B cell (primary cell): ENCODE data around the gene FAM107B. TPM values are rescaled to one million over a fixed set of nuclear protein-coding genes. Genes with fewer than 3 reads are reported as not detected.

Source experiments
- ATAC-seq: fragments of 200-7000 bp; cut with Tn5 transposase; one replicate; pipeline ENCODE4 v1.10.0; 2021; ENCODE audit warnings: low read depth, mild to moderate bottlenecking, moderate number of reproducible peaks, moderate library complexity
- CTCF ChIA-PET: fragments of 350-600 bp; sonication (Branson Sonifier 250); formaldehyde crosslinking; loops from one replicate; lab custom pipeline; 2021; ENCODE audit warnings: antibody characterized with exemption, inconsistent platforms; lab: Charles Lee
- POLR2A ChIA-PET: fragments of 350-600 bp; sonication (Branson Sonifier 250); formaldehyde crosslinking; loops from one replicate; lab custom pipeline; 2021; ENCODE audit warnings: antibody characterized with exemption; lab: Charles Lee
- DNase-seq: peaks from one replicate; pipeline ENCODE4 v3.0.0; 2013
- H2AFZ ChIP-seq: 2 replicates; pipeline ENCODE4 v1.6.1; 2012; ENCODE audit warnings: mild to moderate bottlenecking, low read depth, low read length; ENCODE audit not compliant: insufficient read depth, poor library complexity, severe bottlenecking
- H3K27ac ChIP-seq, 2 donors: 1 replicate in 1 of 2; 2 replicates in 1 of 2; pipeline ENCODE4 v1.5.1; 2012 to 2013; ENCODE audit warnings: low read length in 2 of 2, mild to moderate bottlenecking in 2 of 2, moderate library complexity in 1 of 2
- H3K27me3 ChIP-seq, 4 experiments: fragments of 200-600 bp in 1 of 4; sonication (generic) in 1 of 4; replicated peaks in 1 of 4; 1 replicate in 2 of 4; 2 replicates in 2 of 4; pipeline versions ENCODE4 v1.6.1 to v1.7.0; 2013 to 2016; ENCODE audit warnings: low read length in 3 of 4, mild to moderate bottlenecking in 2 of 4, mixed read lengths in 1 of 4, moderate library complexity in 1 of 4; ENCODE audit not compliant: insufficient read depth in 4 of 4, control insufficient read depth in 3 of 4; ENCODE audit errors: control extremely low read depth in 1 of 4
- H3K36me3 ChIP-seq, 2 experiments: replicated peaks in 1 of 2; 1 replicate in 1 of 2; 2 replicates in 1 of 2; pipeline versions ENCODE4 v1.6.1 to v1.7.1; 2013; ENCODE audit warnings: low read length in 1 of 2; ENCODE audit not compliant: insufficient read depth in 2 of 2, control insufficient read depth in 1 of 2; ENCODE audit errors: control extremely low read depth in 1 of 2, extremely low read depth in 1 of 2
- H3K4me1 ChIP-seq, 2 donors: fragments of 200-600 bp in 1 of 2; sonication (generic) in 1 of 2; 1 replicate in 1 of 2; 2 replicates in 1 of 2; pipeline versions ENCODE4 v1.5.1 to v1.6.1; 2013 to 2017; ENCODE audit warnings: low read length in 2 of 2; ENCODE audit not compliant: control insufficient read depth in 2 of 2, insufficient read depth in 2 of 2
- H3K4me2 ChIP-seq: replicated peaks from 2 replicates; pipeline ENCODE3; 2012; ENCODE audit warnings: mild to moderate bottlenecking, low read depth, low read length; ENCODE audit not compliant: poor library complexity, severe bottlenecking
- H3K4me3 ChIP-seq, 5 experiments: fragments of 200-600 bp in 1 of 5; sonication (generic) in 1 of 5; 1 replicate in 3 of 5; 2 replicates in 2 of 5; pipeline versions ENCODE4 v1.5.1 to v1.7.0; 2011 to 2016; ENCODE audit warnings: low read length in 4 of 5, mild to moderate bottlenecking in 4 of 5, low read depth in 2 of 5, control low read depth in 1 of 5, moderate library complexity in 1 of 5; ENCODE audit not compliant: insufficient read depth in 1 of 5; ENCODE audit errors: control extremely low read depth in 1 of 5, extremely low read depth in 1 of 5
- H3K79me2 ChIP-seq: fragments of 200-600 bp; sonication (generic); one replicate; pipeline ENCODE4 v1.6.0; 2016; ENCODE audit warnings: low read length; ENCODE audit not compliant: control insufficient read depth, insufficient read depth
- H3K9ac ChIP-seq: fragments of 200-600 bp; sonication (generic); 2 replicates; pipeline ENCODE4 v1.6.1; 2017; ENCODE audit warnings: mild to moderate bottlenecking, low read length, moderate library complexity
- H3K9me3 ChIP-seq, 3 donors: one replicate each; pipeline versions ENCODE4 v1.6.1 to v1.7.1; 2013; ENCODE audit warnings: low read length in 2 of 3; ENCODE audit not compliant: control insufficient read depth in 2 of 3, insufficient read depth in 1 of 3; ENCODE audit errors: control extremely low read depth in 1 of 3
- H4K20me1 ChIP-seq: 2 replicates; pipeline ENCODE4 v1.6.0; 2012; ENCODE audit warnings: mild to moderate bottlenecking, low read length; ENCODE audit not compliant: insufficient read depth, control insufficient read depth, poor library complexity, severe bottlenecking
- H3K27ac Mint-ChIP-seq: one replicate; pipeline ENCODE4 v1.8.0; 2021; ENCODE audit warnings: mixed read lengths
- H3K27me3 Mint-ChIP-seq: one replicate; pipeline ENCODE4 v1.8.0; 2021; ENCODE audit warnings: mixed read lengths
- H3K4me1 Mint-ChIP-seq: one replicate; pipeline ENCODE4 v1.8.0; 2021; ENCODE audit warnings: mixed read lengths
- H3K4me3 Mint-ChIP-seq: one replicate; pipeline ENCODE4 v1.8.0; 2021; ENCODE audit warnings: mixed read lengths
- H3K9me3 Mint-ChIP-seq: one replicate; pipeline ENCODE4 v1.8.0; 2022; ENCODE audit warnings: mixed read lengths; ENCODE audit not compliant: insufficient read depth
- EZH2 ChIP-seq: IDR thresholded peaks from 2 replicates; pipeline ENCODE4 v1.6.1; 2012; ENCODE audit warnings: borderline replicate concordance, low read depth, mild to moderate bottlenecking, moderate library complexity, low read length; ENCODE audit not compliant: insufficient read depth, poor library complexity, severe bottlenecking
- WGBS: methylation state at CpG from one replicate; pipeline ENCODE4 v1.1.5; 2013; ENCODE audit warnings: missing lambda C conversion rate; ENCODE audit not compliant: insufficient coverage; 5-methylcytosine and 5-hydroxymethylcytosine counted together
- intact Hi-C: fragments of 100-400 bp; cut with micrococcal nuclease; formaldehyde crosslinking; loops from one replicate; pipeline ENCODE4 v1.10.0; 2022
- polyA plus RNA-seq: library from polyadenylated mRNA; depleted of rRNA; stranded (reverse); fragments of >200 nt; gene quantifications from 2 replicates; pipeline ENCODE4 v1.2.3, GENCODE V29; 2012
- total RNA-seq, 2 donors: library from RNA; stranded (reverse); fragments of 120-200 nt in 1 of 2; gene quantifications; 1 replicate in 1 of 2; 2 replicates in 1 of 2; pipeline versions ENCODE4 v1.2.3 to v1.2.4, GENCODE V29; 2013 to 2022
- TF ChIP-seq, protein P1 (sequence below): fragments of 200-600 bp; IDR thresholded peaks from one replicate; pipeline ENCODE4 v1.8.0; 2022; ENCODE audit warnings: antibody characterized with exemption, mild to moderate bottlenecking

The FAM107B gene
- total and polyA plus RNA-seq, 2 donors (not counting 1 experiment from before 2014, with no cell fraction given): 31.9 to 318 TPM

DNA sequence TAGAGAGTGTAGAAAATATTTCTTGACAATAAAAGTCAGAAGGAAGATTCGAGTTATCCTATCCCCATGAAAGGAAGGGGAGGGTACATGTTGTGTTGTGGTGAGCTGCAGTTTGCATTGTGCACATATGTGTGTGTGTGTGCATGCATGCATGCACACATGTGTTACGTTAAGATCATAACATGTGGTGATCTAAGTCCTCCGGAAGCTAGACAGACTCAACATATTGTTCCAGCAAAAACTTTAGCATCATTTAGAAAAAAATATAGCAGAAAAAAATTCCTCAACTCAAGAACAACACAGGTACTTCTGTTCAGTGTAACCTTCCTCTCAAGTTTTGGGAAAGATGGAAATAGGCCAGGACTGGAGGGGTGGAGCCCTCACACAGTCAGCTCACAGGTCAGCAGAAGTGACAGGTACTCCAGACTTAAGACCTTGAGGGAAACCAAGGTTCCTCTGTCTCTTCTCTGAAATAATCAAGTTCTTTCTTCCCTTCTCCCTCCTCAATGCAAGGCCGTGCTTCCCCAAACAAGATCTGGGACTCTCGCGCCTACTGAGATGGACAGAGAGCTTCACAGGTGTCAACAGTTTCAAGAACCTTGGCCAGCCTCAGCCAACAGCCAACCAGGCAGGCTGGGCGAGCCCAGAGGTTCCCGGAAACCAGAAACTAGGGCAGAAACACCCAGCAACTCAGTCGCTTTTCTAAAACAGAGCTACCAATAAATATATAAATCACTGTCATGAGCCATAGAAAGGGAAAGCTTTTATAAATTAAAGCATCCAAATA, 205.2 kb downstream of the FAM107B start:
- H3K27ac ChIP-seq: peak overlapping the region in 1 of 2 donors; percentile 87
- ChIA-PET CTCF (interaction anchor here (1.1 to 1.3 kb wide), 2 partner anchors 13 to 253 kb away, joined by 3 read pairs; no protein-coding TSS in a partner anchor), POLR2A (no interaction called here)
- peaks cover 82% of the 10 kb centered on the region for H3K4me1 Mint-ChIP-seq
- H2AFZ ChIP-seq: no peak overlapping the region
- peaks cover 1 to 16% (median 4%) of the 10 kb centered on the region in 3 donors for H3K9me3 ChIP-seq
- peaks cover 99% of the 10 kb centered on the region for H3K79me2 ChIP-seq
- H3K4me3 Mint-ChIP-seq: peak overlapping the region; percentile 39
- no peak overlapping the region for H3K4me3 ChIP-seq
- peak overlapping the region; percentile 16 for H3K4me2 ChIP-seq
- peaks cover 3 to 41% of the 10 kb centered on the region in 2 experiments for H3K36me3 ChIP-seq
- intact Hi-C loops: no loop called here
- H3K27me3 Mint-ChIP-seq: no peaks in the 10 kb centered on the region
- 78% methylated on average over 4 of the region's 9 CpGs for WGBS
- no peak overlapping the region for H3K9ac ChIP-seq
- peaks cover 50 to 63% of the 10 kb centered on the region in 2 donors for H3K4me1 ChIP-seq
- peak overlapping the region; percentile 53 for H3K27ac Mint-ChIP-seq
- no peak for ATAC-seq
- no peaks in the 10 kb centered on the region for H3K9me3 Mint-ChIP-seq
- TF ChIP-seq EZH2: no peak
- TF ChIP-seq, protein P1, sequence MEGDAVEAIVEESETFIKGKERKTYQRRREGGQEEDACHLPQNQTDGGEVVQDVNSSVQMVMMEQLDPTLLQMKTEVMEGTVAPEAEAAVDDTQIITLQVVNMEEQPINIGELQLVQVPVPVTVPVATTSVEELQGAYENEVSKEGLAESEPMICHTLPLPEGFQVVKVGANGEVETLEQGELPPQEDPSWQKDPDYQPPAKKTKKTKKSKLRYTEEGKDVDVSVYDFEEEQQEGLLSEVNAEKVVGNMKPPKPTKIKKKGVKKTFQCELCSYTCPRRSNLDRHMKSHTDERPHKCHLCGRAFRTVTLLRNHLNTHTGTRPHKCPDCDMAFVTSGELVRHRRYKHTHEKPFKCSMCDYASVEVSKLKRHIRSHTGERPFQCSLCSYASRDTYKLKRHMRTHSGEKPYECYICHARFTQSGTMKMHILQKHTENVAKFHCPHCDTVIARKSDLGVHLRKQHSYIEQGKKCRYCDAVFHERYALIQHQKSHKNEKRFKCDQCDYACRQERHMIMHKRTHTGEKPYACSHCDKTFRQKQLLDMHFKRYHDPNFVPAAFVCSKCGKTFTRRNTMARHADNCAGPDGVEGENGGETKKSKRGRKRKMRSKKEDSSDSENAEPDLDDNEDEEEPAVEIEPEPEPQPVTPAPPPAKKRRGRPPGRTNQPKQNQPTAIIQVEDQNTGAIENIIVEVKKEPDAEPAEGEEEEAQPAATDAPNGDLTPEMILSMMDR: no peak
- DNase-seq: no peak
- peaks cover 59% of the 10 kb centered on the region for H4K20me1 ChIP-seq
- no peaks in the 10 kb centered on the region for H3K27me3 ChIP-seq

DNA sequence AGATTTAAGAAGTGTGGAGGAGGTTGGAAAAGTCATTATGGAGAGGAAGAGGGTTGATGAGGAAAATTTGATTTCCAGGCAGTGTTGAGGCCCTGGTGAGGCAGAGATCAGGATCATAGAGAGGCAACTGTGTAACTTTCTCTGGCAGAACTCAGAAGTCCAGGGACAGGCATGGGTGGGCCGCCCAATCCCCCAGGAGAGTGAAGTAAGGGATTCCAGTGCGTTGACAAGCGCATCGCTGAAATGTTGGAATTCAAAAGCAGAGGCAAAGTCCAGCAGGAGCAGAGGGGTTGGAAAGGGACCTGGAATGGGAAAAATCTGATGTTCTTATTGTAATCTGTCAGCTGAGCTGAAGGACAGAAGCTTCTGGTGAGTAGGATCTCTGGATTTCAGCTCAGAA, 207.3 kb downstream of the FAM107B start:
- Mint-ChIP-seq H3K9me3 (no peaks in the 10 kb centered on the region), H3K4me1 (peaks cover 82% of the 10 kb centered on the region), H3K27me3 (no peaks in the 10 kb centered on the region), H3K27ac (peak overlapping the region; percentile 2), H3K4me3 (no peak overlapping the region)
- Histone ChIP-seq H2AFZ (no peak overlapping the region), H4K20me1 (peaks cover 48% of the 10 kb centered on the region), H3K9me3 (peaks cover 1 to 13% (median 4%) of the 10 kb centered on the region in 3 donors), H3K36me3 (peaks cover 5 to 41% of the 10 kb centered on the region in 2 experiments), H3K27me3 (no peaks in the 10 kb centered on the region), H3K27ac (peak overlapping the region in 1 of 2 donors; percentile 87), H3K79me2 (peaks cover 93% of the 10 kb centered on the region), H3K4me3 (no peak overlapping the region), H3K9ac (no peak overlapping the region), H3K4me2 (no peak overlapping the region), H3K4me1 (peaks cover 58 to 64% of the 10 kb centered on the region in 2 donors)
- CTCF ChIA-PET: interaction anchor here (1.4 kb wide), 1 partner anchor 255 kb away, joined by 3 read pairs; no protein-coding TSS in a partner anchor
- ATAC-seq (no peak), DNase-seq (no peak)
- POLR2A ChIA-PET: no interaction called here
- intact Hi-C loops: no loop called here
- TF ChIP-seq, protein P1: no peak
- no peak for TF ChIP-seq EZH2
- WGBS: 100% methylated on average over 4 of the region's 4 CpGs
